Measurements from ENCODE around the gene TOX3. TPM values are rescaled to one million over a fixed set of nuclear protein-coding genes. Genes with fewer than 3 reads are reported as not detected.

The TOX3 gene
- total RNA-seq, 2 donors from 2014 or later, result 50.5 to 53.0 TPM

GRCh38 chr16:52451971-52452421 is 94.9 kb downstream of the TOX3 start:
- intact Hi-C loops (cut with DNase I), result loop anchor here (5.0 kb wide), 1 partner anchor 260 kb away; no protein-coding TSS in a partner anchor
- Histone ChIP-seq H3K27me3 (no peaks in the 10 kb centered on the region), H3K9ac (ENCODE audit: low read depth in 2 of 2, low read length in 2 of 2) (no peak overlapping the region), H3K4me1 (no peaks in the 10 kb centered on the region), H3K4me3 (no peak overlapping the region), H3K36me3 (no peaks in the 10 kb centered on the region), H3K27ac (no peak overlapping the region), H3K9me3 (no peaks in the 10 kb centered on the region)
- peak; percentile 81 for DNase-seq
- TF ChIP-seq CTCF (IDR thresholded peaks at IDR 0.05), result no peak

GRCh38 chr16:52450916-52451315 is 96.0 kb downstream of the TOX3 start:
- Histone ChIP-seq H3K9me3 (no peaks in the 10 kb centered on the region), H3K27ac (no peak overlapping the region), H3K4me3 (no peak overlapping the region), H3K9ac (ENCODE audit: low read depth in 2 of 2, low read length in 2 of 2) (no peak overlapping the region), H3K27me3 (no peaks in the 10 kb centered on the region), H3K36me3 (no peaks in the 10 kb centered on the region), H3K4me1 (no peaks in the 10 kb centered on the region)
- no peak for DNase-seq
- TF ChIP-seq CTCF (IDR thresholded peaks at IDR 0.05), result no peak
- intact Hi-C loops (cut with DNase I), result loop anchor here (5.0 kb wide), 1 partner anchor 259 kb away; no protein-coding TSS in a partner anchor

GRCh38 chr16:52450241-52450640 is 96.7 kb downstream of the TOX3 start:
- intact Hi-C loops (cut with DNase I), result loop anchor here (5.0 kb wide), 1 partner anchor 258 kb away; no protein-coding TSS in a partner anchor
- Histone ChIP-seq H3K36me3 (no peaks in the 10 kb centered on the region), H3K9me3 (no peaks in the 10 kb centered on the region), H3K9ac (ENCODE audit: low read depth in 2 of 2, low read length in 2 of 2) (no peak overlapping the region), H3K4me1 (no peaks in the 10 kb centered on the region), H3K4me3 (no peak overlapping the region), H3K27ac (no peak overlapping the region), H3K27me3 (no peaks in the 10 kb centered on the region)
- DNase-seq, result no peak
- no peak for TF ChIP-seq CTCF (IDR thresholded peaks at IDR 0.05)

- TF ChIP-seq CTCF (IDR thresholded peaks at IDR 0.05), result no peak
- Histone ChIP-seq H3K27me3 (no peaks in the 10 kb centered on the region), H3K36me3 (no peaks in the 10 kb centered on the region), H3K4me1 (no peaks in the 10 kb centered on the region), H3K27ac (no peak overlapping the region), H3K9me3 (no peaks in the 10 kb centered on the region), H3K9ac (ENCODE audit: low read depth in 2 of 2, low read length in 2 of 2) (no peak overlapping the region), H3K4me3 (no peak overlapping the region)
- DNase-seq, result no peak
- intact Hi-C loops (cut with DNase I), result no loop called here
Observed at GRCh38 chr16:52446080-52446479, 100.9 kb downstream of the TOX3 start.

- no peak for TF ChIP-seq CTCF (IDR thresholded peaks at IDR 0.05)
- intact Hi-C loops (cut with DNase I), result no loop called here
- Histone ChIP-seq H3K4me3 (no peak overlapping the region), H3K4me1 (no peaks in the 10 kb centered on the region), H3K9ac (ENCODE audit: low read depth in 2 of 2, low read length in 2 of 2) (no peak overlapping the region), H3K9me3 (no peaks in the 10 kb centered on the region), H3K27me3 (no peaks in the 10 kb centered on the region), H3K36me3 (no peaks in the 10 kb centered on the region), H3K27ac (no peak overlapping the region)
- DNase-seq, result no peak
Observed at GRCh38 chr16:52441886-52442285, 105.1 kb downstream of the TOX3 start.

Data from colonic mucosa (tissue), 4 donors.